Measurements from ENCODE around the gene TRIP12.

GRCh38 chr2:229749779-229750178 is 172.0 kb downstream of the TRIP12 start:
- TF ChIP-seq CTCF (IDR thresholded peaks at IDR 0.05; ENCODE audit: low read length) (no peak), EZH2 (optimal IDR thresholded peaks at IDR 0.05; ENCODE audit: low read depth, low read length) (no peak)

All from MM.1S (cell line).